ENCODE data around the gene PSMC6. TPM values are rescaled to one million over a fixed set of nuclear protein-coding genes. Genes with fewer than 3 reads are reported as not detected.

The PSMC6 gene
- total RNA-seq, 1 experiment from 2014 or later: 104 TPM

- peaks cover 56% of the 10 kb centered on the region for H3K4me1 Mint-ChIP-seq (ENCODE audit: low read depth, unreplicated experiment)
- no TSS peak for BruUV-seq (replicated peaks)
Observed at GRCh38 chr14:52690983-52691760, 15.8 kb upstream of the PSMC6 start.

GRCh38 chr14:52692248-52692962 is 14.6 kb upstream of the PSMC6 start:
- H3K4me1 Mint-ChIP-seq (ENCODE audit: low read depth, unreplicated experiment): peaks cover 45% of the 10 kb centered on the region
- H3K27ac Mint-ChIP-seq (ENCODE audit: unreplicated experiment): peak overlapping the region; percentile 86
- no peak for DNase-seq
- H3K27me3 Mint-ChIP-seq (ENCODE audit: unreplicated experiment): no peaks in the 10 kb centered on the region
- H3K4me3 Mint-ChIP-seq (ENCODE audit: low read depth, unreplicated experiment): peak overlapping the region; percentile 90
- BruUV-seq (replicated peaks): no TSS peak
- TF ChIP-seq CTCF (IDR thresholded peaks at IDR 0.05; ENCODE audit: unreplicated experiment): no peak
- peaks cover 32% of the 10 kb centered on the region for H3K36me3 Mint-ChIP-seq (ENCODE audit: insufficient read depth, unreplicated experiment)
- CTCF ChIA-PET: no interaction called here
- H3K9me3 Mint-ChIP-seq (ENCODE audit: low read depth, unreplicated experiment): no peaks in the 10 kb centered on the region
- intact Hi-C loops (cut with micrococcal nuclease; ENCODE audit: unreplicated experiment): loop anchor here (5.0 kb wide), 1 partner anchor 40 kb away; no protein-coding TSS in a partner anchor

More at GRCh38 chr14:52690983-52691760, 15.8 kb upstream of the PSMC6 start:
- CTCF ChIA-PET: no interaction called here
- Mint-ChIP-seq H3K4me3 (ENCODE audit: low read depth, unreplicated experiment) (peak overlapping the region; percentile 90), H3K27ac (ENCODE audit: unreplicated experiment) (no peak overlapping the region), H3K36me3 (ENCODE audit: insufficient read depth, unreplicated experiment) (peaks cover 32% of the 10 kb centered on the region), H3K9me3 (ENCODE audit: low read depth, unreplicated experiment) (no peaks in the 10 kb centered on the region), H3K27me3 (ENCODE audit: unreplicated experiment) (no peaks in the 10 kb centered on the region)
- no peak for DNase-seq
- intact Hi-C loops (cut with micrococcal nuclease; ENCODE audit: unreplicated experiment): loop anchor here (5.0 kb wide), 1 partner anchor 39 kb away; no protein-coding TSS in a partner anchor
- no peak for TF ChIP-seq CTCF (IDR thresholded peaks at IDR 0.05; ENCODE audit: unreplicated experiment)

- H3K36me3 Mint-ChIP-seq (ENCODE audit: insufficient read depth, unreplicated experiment): peaks cover 32% of the 10 kb centered on the region
- peaks cover 46% of the 10 kb centered on the region for H3K4me1 Mint-ChIP-seq (ENCODE audit: low read depth, unreplicated experiment)
- H3K27ac Mint-ChIP-seq (ENCODE audit: unreplicated experiment): peak overlapping the region; percentile 86
- H3K4me3 Mint-ChIP-seq (ENCODE audit: low read depth, unreplicated experiment): peak overlapping the region; percentile 90
- BruUV-seq (replicated peaks): no TSS peak
- H3K9me3 Mint-ChIP-seq (ENCODE audit: low read depth, unreplicated experiment): no peaks in the 10 kb centered on the region
- DNase-seq: no peak
- CTCF ChIA-PET: no interaction called here
- intact Hi-C loops (cut with micrococcal nuclease; ENCODE audit: unreplicated experiment): loop anchor here (5.0 kb wide), 1 partner anchor 41 kb away; no protein-coding TSS in a partner anchor
- H3K27me3 Mint-ChIP-seq (ENCODE audit: unreplicated experiment): no peaks in the 10 kb centered on the region
- TF ChIP-seq CTCF (IDR thresholded peaks at IDR 0.05; ENCODE audit: unreplicated experiment): no peak
Observed at GRCh38 chr14:52693036-52693435, 14.0 kb upstream of the PSMC6 start.

- no TSS peak for BruUV-seq (replicated peaks)
- no peaks in the 10 kb centered on the region for H3K27me3 Mint-ChIP-seq (ENCODE audit: unreplicated experiment)
- intact Hi-C loops (cut with micrococcal nuclease; ENCODE audit: unreplicated experiment): loop anchor here (5.0 kb wide), 1 partner anchor 41 kb away; no protein-coding TSS in a partner anchor
- CTCF ChIA-PET: no interaction called here
- no peaks in the 10 kb centered on the region for H3K9me3 Mint-ChIP-seq (ENCODE audit: low read depth, unreplicated experiment)
- no peak for TF ChIP-seq CTCF (IDR thresholded peaks at IDR 0.05; ENCODE audit: unreplicated experiment)
- H3K36me3 Mint-ChIP-seq (ENCODE audit: insufficient read depth, unreplicated experiment): peaks cover 32% of the 10 kb centered on the region
- peak overlapping the region; percentile 90 for H3K4me3 Mint-ChIP-seq (ENCODE audit: low read depth, unreplicated experiment)
- DNase-seq: no peak
- H3K4me1 Mint-ChIP-seq (ENCODE audit: low read depth, unreplicated experiment): peaks cover 44% of the 10 kb centered on the region
- peak overlapping the region; percentile 86 for H3K27ac Mint-ChIP-seq (ENCODE audit: unreplicated experiment)
Observed at GRCh38 chr14:52693532-52693931, 13.5 kb upstream of the PSMC6 start.

Measured in Calu3 (cell line).